NOMO-1 treated with dmso at 0.1 percent for 144 hours (cell line): Measurements from ENCODE around the gene MARS1.

Experiments used
- DNase-seq: peaks from one replicate; lab custom pipeline; 2025; ENCODE audit not compliant: unreplicated experiment; lab: John Stamatoyannopoulos, UW

MARS1 gene

DNA sequence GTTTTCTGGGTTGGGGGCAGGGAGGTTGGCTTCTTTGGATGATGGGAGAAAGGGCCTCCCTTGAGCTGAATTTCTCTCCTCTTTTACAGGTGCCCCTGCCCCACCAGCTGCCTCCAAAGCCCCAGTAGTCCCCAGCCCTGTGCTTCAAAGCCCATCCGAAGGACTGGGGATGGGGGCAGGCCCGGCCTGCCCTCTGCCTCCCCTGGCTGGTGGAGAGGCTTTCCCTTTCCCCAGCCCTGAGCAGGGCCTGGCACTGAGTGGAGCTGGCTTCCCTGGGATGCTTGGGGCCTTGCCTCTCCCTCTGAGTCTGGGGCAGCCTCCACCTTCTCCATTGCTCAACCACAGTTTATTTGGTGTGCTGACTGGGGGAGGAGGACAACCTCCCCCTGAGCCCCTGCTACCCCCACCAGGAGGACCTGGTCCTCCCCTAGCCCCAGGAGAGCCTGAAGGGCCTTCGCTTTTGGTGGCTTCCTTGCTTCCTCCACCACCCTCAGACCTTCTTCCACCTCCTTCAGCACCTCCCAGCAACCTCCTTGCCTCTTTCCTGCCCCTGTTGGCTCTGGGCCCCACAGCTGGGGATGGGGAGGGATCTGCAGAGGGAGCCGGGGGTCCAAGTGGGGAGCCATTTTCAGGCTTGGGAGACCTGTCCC is 38.7 kb downstream of the MARS1 start:
- no peak for DNase-seq

- no peak for DNase-seq
Measured at GRCh38 chr12:57527184-57527583, 39.3 kb downstream of the MARS1 start.

DNA sequence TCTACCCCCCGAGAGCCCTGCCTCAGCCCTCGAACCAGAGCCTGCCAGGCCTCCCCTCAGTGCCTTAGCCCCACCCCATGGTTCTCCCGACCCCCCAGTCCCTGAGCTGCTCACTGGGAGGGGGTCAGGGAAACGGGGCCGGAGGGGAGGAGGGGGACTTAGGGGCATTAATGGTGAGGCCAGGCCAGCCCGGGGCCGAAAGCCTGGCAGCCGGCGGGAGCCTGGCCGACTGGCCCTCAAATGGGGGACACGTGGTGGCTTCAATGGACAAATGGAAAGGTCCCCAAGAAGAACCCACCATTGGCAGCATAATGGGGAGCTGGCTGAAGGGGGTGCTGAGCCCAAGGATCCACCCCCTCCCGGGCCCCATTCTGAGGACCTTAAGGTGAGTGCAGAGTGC is 40.3 kb downstream of the MARS1 start:
- no peak for DNase-seq

DNA sequence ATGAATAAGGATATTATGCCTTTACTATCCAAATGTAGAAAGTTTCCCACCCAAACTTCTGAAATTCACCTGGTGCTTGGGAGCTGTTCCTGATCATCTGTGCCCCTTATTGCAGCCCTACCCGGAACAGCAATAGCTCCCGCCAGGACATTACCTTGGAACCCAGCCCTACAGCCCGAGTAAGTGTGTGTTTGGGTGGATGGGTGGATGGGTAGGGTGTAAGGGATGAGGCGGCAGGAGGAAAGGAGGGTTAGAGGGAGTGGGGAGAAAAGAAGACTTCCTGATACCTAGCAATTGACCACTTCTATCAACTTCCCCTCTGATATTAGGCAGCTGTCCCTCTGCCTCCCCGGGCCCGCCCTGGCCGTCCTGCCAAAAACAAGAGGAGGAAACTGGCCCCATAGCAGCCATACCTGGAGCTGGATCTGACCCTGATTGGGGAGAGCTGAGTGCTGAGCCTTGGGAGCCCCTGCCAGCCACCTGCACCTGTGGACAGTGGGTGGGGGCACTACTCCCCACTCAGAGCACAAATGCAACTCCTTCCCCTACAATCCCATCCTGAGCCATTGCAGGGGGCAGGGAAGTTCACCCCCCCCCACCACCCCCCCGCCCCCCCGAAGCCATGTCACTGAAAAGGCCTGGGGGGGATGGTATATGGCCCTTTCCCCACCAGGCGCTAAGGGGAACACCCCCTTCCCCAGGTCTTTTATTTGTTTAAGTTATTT is 41.1 kb downstream of the MARS1 start:
- no peak for DNase-seq

DNA sequence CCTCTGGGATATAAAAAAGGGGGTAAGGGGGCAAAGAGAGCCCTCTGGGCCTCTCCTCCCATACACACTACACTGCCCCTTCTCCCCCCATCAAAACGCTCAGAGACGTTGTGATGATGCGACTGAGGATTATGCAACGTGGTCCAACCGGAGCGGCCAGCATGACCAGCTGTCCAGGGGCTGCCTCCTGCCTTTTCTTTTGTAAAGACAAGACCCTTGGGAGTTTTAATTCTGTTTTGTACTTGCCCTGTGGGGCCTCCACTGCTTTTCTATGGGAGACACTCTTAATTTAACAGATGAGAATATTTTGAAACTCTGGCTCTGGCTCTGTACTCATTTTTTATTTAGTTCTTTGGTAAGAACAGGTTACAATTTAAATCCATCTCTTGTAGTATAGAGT is 42.0 kb downstream of the MARS1 start:
- DNase-seq = no peak

DNA sequence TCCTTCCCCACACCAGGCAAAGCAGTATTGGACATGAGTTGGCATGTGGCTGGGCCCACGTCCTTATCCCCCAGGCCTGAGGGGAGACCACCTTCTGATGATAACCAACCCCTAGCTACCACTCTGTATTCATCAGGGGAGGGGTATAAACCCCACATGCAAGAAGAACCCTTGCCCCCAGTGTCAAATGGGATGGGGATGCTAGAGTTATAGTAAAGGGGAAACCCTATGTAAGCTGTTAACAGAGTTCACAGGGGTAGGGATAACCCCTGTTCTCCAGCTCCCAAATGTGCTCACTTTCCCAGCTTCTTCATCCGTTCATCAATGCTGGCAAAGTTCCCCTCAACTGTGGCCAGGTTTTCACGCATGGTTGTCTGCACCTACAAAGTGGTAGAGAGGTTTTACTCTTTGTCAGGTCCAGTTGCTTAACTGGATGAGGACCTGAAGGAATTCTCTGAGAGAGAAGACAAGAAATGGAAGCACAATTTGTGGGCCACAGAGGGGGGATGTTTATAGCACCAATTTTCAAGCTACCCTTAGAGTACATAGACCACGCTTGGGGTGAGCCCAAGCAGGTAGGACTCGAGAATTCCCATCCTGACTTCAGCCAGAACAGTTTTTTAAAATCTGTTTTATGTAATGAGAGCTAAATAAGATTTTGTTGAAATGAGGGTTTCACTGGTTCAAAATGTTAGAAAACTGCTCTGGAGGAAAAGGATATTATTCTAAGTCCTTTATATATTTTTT is 42.7 kb downstream of the MARS1 start:
- DNase-seq = no peak

GRCh38 chr12:57531836-57532235 is 44.0 kb downstream of the MARS1 start:
- DNase-seq = no peak

DNA sequence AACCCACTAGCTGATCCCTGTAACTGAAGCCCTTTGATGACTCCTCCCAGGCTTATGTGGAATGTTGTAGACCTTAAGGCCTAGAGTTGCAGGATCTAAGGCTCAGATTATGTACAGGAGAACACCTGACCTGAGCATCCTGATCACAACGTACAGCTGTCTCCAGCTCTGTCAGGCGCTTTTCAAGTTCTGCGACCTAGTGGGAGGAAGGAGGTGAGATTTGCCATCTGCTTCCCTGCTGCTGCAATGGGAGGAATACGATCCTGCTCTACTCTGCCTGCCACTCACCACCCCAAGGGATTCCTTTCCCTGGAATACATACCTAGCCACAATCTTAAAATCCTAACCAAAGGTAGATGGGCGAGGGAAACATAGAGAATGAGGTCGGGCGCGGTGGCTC is 45.2 kb downstream of the MARS1 start:
- no peak for DNase-seq

- DNase-seq = no peak
Measured at GRCh38 chr12:57534250-57534649, 46.4 kb downstream of the MARS1 start.

- DNase-seq = no peak
Measured at GRCh38 chr12:57534991-57535543, 47.2 kb downstream of the MARS1 start.

DNA sequence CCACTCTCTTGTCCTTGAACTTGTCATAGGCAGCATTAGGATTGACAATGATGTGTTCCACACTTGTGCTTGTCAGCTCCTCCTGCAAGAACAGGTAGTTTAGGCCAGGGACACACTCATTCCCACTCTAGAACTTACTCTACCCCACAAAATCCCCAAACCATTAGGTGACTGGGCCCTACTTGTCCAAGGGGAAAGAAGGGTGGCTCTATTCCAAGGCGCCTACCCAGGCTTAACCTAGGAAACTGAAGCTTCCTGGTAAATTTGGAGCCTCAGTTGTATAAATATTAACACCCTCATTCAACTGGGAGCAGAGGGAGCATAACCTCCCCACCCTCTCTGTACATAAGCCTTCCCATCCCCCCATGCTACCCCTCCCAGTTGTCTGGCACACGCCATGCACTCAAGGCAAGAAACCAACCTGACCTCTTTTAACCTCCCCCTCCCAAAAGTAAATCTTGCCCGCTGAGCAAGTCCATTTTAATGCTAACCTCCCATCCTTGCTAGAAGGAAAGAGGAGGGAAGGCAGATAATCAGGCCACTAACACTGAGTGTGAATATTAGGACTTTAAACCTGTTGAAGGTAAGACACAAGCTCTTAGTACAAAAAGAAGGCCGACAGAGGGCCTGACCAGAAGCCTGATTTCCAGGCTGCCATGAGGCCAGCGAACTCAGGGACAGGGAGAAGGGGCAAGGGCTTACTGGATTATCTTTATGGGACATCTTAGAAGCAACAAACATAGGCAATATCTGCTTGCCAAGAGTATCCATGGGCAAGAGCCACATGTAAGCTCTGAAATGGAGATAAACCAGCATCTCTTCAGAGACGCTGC is 48.1 kb downstream of the MARS1 start:
- DNase-seq = no peak

DNA sequence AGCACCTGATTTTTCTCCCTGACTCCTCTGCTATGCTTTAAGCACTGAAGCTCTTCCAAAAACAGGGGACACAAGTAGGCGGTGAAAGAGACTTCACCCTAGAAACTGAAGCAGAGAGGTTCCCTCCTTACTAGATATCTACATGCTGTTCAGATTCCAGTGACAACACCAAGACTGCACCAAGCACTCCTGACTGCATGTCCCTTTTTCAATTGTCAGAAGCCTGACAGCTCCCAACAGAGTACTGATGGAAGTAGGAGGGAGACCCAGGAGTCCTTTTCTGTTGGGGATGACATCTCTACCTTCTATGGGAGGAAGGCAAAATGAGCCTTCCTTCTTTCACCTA is 48.7 kb downstream of the MARS1 start:
- DNase-seq = no peak

DNA sequence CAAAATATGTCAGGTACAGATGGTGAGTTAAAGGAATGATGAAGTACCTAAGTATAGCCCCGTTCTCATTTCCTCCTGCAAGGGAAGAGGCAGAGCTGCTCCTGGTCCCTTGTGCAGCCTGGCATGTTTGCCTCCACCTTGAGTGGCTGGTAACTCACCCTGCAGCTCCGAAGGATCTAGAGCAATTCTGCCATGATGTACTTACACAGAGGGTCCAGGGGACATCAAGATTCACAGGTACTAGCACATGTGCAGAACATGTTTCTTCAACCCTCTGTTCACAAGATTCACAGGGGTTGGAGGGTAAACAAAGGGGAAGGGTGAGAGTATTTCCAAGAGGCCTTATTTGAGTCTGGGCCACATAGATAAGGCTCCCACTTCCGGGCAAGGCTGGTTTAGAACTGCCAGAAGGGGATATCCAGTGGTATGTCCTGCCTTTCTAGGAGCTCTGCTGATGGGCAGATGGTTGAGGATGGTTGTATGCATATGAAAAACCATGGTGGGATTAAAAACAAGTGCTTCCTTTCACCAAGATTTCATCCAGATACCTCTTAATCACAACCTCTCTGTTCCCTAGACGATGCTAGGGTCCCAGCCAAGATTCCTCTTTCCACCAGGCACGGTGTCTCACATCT is 51.4 kb downstream of the MARS1 start:
- no peak for DNase-seq

- DNase-seq = no peak
Measured at GRCh38 chr12:57541001-57541400, 53.1 kb downstream of the MARS1 start.

GRCh38 chr12:57541717-57542116 is 53.8 kb downstream of the MARS1 start:
- no peak for DNase-seq

GRCh38 chr12:57543581-57543980 is 55.7 kb downstream of the MARS1 start:
- DNase-seq = no peak

DNA sequence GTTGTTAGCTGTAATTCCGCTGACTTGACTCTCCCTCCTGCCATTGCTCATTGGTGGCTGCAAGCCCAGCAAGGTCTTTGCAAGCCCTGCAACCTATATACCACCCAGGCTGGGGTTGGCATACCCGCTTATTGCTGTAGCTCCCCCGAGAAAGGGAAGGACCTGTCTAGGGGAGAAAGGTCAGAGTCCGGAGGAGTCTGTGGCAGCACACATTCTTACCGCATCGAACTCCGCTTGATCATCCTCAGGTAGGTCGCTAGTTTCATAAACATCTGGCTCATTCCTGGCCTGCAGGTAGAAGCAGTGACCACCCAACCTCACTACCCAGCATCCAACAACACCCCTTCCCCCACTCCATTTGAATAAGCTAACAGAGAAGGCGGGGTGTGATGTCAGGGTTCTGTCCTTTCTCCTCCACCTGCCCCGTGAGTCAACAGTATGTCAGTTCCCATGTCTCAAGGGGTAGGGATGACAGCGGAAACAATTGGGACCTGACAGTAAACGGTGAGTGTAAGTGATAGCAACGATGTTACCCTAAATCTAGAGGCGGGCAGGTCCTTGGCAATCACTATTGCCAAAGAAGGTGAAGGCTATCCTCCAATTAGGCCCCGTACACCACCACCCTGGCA is 58.1 kb downstream of the MARS1 start:
- DNase-seq = no peak

DNA sequence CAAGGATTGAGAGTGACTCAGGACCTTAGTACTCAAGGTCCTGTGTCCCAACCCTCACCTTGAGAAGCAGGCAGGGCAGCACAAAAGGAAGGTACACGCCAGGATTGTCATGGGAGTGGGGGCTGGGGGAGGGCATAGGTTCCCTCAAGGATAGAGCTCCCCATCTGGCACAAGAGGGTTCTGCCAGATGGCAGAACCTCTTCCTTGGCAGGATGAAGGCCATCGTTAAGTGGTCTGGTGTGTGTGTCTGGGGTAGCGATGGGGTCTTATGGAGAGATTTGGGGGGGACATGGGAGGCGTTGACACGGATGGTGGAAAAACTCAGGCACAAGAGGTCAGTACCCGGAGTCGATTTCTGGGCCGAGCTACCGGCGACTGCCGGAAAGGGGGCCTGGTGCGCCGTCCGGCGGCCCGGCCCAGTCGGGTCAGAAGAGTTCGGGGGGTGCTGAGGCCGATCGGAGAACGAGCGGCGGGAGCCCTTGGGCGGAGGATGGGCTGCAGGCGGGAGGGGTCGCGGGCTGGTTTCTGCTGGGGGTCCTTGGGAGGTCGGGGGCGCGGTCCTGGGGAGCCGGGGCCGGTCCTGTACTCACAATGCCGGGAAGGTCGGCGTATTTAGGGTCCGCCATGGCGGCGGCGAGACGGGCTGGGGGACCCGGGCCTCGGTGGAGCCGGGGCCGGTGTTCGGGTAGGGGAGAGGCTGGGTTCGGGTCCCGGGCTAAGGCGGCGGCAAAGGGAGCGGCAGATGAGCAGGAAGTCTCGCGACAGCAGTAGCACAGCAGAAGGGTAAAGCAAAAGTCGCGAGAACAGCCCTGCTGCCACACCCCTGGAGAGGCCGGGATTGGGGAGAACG is 58.8 kb downstream of the MARS1 start, which contains the start of gene DCTN2:
DCTN2 (minus strand) TSS at position 755 of the 850 bp plus-strand sequence; CDS start at position 626, 129 bp downstream.
- DNase-seq = no peak
